A172 (cell line): ENCODE results near the gene KLHL33. TPM values are rescaled to one million over a fixed set of nuclear protein-coding genes. Genes with fewer than 3 reads are reported as not detected.
"Not testable (repeated sequence)": the region's sequence is repeated elsewhere in the genome, so short reads cannot be mapped to it uniquely, and the experiment has no call there.

Source experiments
- DNase-seq: peaks from one replicate; pipeline ENCODE4 v3.0.0-alpha.2; 2015; ENCODE audit warnings: low spot score
- total RNA-seq: library from RNA; depleted of rRNA; stranded (reverse); fragments of >200 nt; shearing (Covaris generic); gene quantifications from 2 replicates; pipeline ENCODE4 v1.2.3, GENCODE V29; 2014

Gene KLHL33
- total RNA-seq, 1 experiment from 2014 or later: not detected

- peak; percentile 93 for DNase-seq
Observed at GRCh38 chr14:20454516-20455354, 18.8 kb upstream of the KLHL33 start, which contains the start of the genes APEX1 and OSGEP. TSS of gene APEX1 (plus strand) at chr14:20455226. CDS start at chr14:20455646, 420 bp downstream. TSS of gene OSGEP (minus strand) at chr14:20454812. CDS start at chr14:20454683, 129 bp downstream.

- DNase-seq: not testable (repeated sequence)
Observed at GRCh38 chr14:20452831-20453230, 16.9 kb upstream of the KLHL33 start.

DNA sequence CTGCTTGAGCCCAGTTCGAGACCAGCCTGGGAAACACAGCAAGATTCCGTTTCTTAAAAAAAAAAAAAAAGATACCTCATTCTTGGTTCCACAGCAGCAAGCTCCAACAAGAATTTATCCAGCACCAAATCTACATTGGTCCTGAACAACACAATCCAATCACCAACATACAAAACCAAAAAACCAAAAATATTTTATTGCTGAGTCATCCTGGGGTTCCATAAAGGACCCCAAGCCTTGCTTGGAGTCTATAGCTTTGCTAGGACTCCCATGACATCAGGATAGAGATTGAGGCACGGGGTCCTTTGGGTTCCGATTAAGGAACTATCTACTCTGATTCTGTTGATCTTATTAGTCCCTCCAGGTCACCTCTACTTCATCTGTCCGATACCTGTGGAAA is 10.9 kb upstream of the KLHL33 start:
- no peak for DNase-seq

GRCh38 chr14:20443650-20444049 is 7.7 kb upstream of the KLHL33 start:
- not testable (repeated sequence) for DNase-seq

- no peak for DNase-seq
Observed at GRCh38 chr14:20441461-20441860, 5.5 kb upstream of the KLHL33 start.

GRCh38 chr14:20440882-20441281 is 4.9 kb upstream of the KLHL33 start:
- DNase-seq: no peak

GRCh38 chr14:20440465-20440864 is 4.5 kb upstream of the KLHL33 start:
- no peak for DNase-seq

GRCh38 chr14:20438664-20439063 is 2.7 kb upstream of the KLHL33 start:
- no peak for DNase-seq

DNA sequence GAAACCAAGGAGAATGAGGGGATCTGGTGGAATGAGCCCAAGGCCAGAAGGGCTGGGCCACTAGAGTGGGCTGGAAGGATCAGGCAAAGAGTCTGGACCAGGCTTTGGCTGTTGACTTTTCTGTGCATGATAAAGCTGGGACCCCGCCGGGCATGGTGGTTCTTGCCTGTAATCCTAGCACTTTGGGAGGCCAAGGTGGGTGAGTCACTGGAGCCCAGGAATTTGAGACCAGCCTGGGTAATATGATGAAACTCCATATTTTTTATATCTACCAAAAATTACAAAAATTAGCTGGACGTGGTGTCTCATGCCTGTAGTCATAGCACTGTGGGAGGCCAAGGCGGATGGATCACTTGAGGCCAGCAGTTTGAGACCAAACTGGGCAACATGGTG is 393 bp upstream of the KLHL33 start:
- no peak for DNase-seq

- no peak for DNase-seq
Observed at GRCh38 chr14:20434701-20435581, 1.0 kb downstream of the KLHL33 start.

- no peak for DNase-seq
Observed at GRCh38 chr14:20429801-20430669, 5.9 kb downstream of the KLHL33 start.

DNA sequence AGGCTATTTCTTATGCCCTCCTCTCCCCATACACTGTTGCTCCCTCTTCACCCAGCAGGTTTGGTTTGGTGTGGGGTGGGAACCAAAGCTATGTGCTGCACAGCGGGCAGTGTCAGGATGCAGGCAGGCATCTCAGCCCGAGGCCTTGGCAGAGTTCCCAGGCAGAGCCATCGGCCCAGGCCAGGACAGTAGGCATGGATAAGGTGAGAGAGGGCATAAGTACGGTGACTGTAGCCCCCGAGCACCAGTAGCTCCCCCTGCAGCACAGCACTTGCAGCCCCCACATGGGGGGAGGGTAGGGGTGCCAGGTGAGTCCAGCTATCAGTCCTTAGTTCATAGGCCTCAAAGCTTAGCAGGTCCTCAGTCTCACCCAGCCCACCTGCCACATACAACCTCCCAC is 7.2 kb downstream of the KLHL33 start:
- DNase-seq: no peak

GRCh38 chr14:20428010-20428365 is 8.0 kb downstream of the KLHL33 start:
- DNase-seq: no peak

DNA sequence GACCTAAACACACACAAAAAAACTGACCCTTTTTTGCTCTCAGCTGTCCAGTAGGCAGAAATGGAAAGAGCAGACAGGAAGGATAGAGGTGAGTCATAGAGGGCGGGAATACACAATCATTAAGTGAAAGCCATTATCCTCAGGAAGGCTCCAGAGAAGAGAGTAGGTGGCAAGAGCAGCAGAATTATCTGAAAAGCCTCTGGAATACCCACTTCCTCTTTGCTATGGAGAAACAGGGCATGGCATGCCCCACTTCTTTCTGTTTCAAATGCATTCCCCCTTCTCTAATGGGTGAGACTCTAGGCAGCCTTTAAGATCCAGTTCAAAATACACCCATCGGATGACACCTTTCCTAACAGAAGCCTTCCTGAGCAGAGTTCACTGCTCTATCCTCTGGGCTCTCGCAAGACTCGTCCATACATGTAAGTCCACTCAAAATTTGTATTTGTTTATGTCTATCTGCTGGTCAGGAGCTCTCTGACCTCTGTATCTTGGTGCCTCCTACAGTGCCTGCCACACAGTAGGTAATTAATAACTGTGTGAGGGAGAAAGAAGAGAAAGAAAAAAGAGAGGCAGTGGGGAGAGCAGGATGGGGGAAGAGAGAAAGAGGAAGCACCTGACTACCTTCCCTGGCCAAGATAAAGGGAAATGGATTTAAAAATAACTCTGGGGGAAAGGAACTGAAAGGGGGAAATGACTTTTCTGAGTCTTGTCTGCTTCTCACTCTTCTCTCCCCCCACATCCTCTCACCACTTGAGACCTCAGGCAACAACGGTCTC is 8.5 kb downstream of the KLHL33 start:
- DNase-seq: peak; percentile 64

GRCh38 chr14:20424851-20425250 is 11.1 kb downstream of the KLHL33 start:
- no peak for DNase-seq

DNA sequence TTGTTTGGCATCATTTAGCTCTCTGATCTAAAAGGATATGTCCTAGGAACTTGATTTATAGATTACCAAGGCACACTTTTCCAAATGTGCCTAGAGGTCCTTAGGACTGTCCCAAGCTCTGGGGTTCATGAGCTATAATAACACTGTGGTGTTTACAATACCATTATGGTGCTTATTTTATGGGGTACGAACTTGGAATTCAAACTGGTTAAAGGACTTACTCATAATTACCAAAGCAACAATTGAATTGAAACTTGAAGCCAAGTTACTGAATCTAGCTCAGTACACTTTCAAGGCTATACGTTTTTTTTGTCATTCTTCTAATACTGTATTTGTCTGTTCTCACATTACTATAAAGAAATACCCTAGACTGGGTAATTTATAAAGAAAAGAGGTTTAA is 13.1 kb downstream of the KLHL33 start:
- no peak for DNase-seq

GRCh38 chr14:20421267-20421666 is 14.7 kb downstream of the KLHL33 start:
- DNase-seq: no peak

DNA sequence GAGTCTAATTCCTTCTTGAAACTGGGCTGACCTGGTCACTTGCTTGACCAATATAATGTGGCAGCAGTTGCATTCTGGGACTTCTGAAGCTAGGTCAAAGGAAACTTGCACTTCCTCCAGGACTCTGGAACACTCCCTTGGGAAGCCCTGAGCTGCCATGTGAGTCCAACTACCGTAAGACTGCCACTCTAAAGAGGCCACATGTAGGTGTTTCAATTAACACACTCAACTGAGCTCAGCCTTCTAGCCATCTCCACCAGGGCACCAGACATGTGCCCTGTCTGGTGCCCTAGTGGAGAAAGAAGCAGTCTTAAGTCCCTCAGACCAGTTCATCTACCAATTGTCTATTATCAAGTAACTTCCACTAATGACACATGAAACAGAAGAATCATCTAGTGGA is 16.5 kb downstream of the KLHL33 start:
- no peak for DNase-seq

DNA sequence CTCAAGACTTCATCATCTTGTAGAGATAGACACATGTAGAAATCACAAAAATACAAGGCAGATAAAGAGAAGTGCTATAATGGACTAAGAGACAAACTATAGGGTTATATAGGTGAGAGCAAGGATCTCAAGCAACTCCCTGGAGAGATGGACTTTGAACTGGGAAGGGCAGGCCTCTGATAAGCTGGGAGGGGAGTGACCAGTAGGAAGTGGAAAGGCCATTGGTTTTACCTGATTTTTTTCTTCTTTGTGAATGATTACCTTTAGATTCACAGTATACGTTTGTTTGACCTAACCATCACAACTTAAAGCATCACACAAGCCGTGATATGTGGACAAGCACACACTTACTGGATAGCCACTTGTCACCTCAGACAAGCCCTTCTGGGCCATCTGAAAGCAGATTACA is 17.5 kb downstream of the KLHL33 start:
- no peak for DNase-seq

- no peak for DNase-seq
Observed at GRCh38 chr14:20417250-20418186, 18.4 kb downstream of the KLHL33 start.
